HepG2 (cell line): Measurements from ENCODE around the gene PYCARD. TPM values are rescaled to one million over a fixed set of nuclear protein-coding genes. Genes with fewer than 3 reads are reported as not detected.

Source experiments
- FOXA1 ChIP-seq, 2 experiments: fragments of 450-650 bp in 1 of 2; sonication (generic) in 1 of 2; formaldehyde crosslinking in 1 of 2; IDR thresholded peaks; 2 replicates each; pipeline versions ENCODE4 v1.4.0 to v1.6.1; 2016 to 2020; ENCODE audit warnings: missing genetic modification reagents in 1 of 2
- FOXM1 ChIP-seq: sonication (generic); formaldehyde crosslinking; IDR thresholded peaks from 2 replicates; pipeline ENCODE4 v1.5.0; 2020; ENCODE audit warnings: missing genetic modification reagents
- GATAD1 ChIP-seq: IDR thresholded peaks from 2 replicates; pipeline ENCODE4 v1.6.1; 2016; ENCODE audit warnings: missing genetic modification reagents, missing compliant biosample characterization
- HMG20A ChIP-seq: IDR thresholded peaks from 2 replicates; pipeline ENCODE4 v1.6.1; 2016; ENCODE audit warnings: borderline replicate concordance
- IKZF1 ChIP-seq: fragments of 450-650 bp; IDR thresholded peaks from 2 replicates; pipeline ENCODE4 v1.7.1; 2016
- LRRFIP1 ChIP-seq: sonication (generic); formaldehyde crosslinking; conservative IDR thresholded peaks from 2 replicates; pipeline ENCODE4 v1.4.0; 2020; ENCODE audit warnings: missing genetic modification reagents
- NR0B2 ChIP-seq: sonication (generic); formaldehyde crosslinking; IDR thresholded peaks from 2 replicates; pipeline ENCODE4 v1.4.0; 2020; ENCODE audit warnings: mild to moderate bottlenecking, missing genetic modification reagents
- RARG ChIP-seq: sonication (generic); formaldehyde crosslinking; IDR thresholded peaks from 2 replicates; pipeline ENCODE4 v1.4.0; 2020; ENCODE audit warnings: low read depth, mild to moderate bottlenecking, missing genetic modification reagents
- SPEN ChIP-seq: sonication (generic); formaldehyde crosslinking; IDR thresholded peaks from 2 replicates; pipeline ENCODE4 v1.5.1; 2020; ENCODE audit warnings: low read depth, mild to moderate bottlenecking, missing genetic modification reagents
- TCF12 ChIP-seq, 2 experiments: fragments of 450-650 bp in 1 of 2; sonication (generic) in 1 of 2; formaldehyde crosslinking in 1 of 2; IDR thresholded peaks; 2 replicates each; pipeline versions ENCODE4 v1.6.1 to v1.8.0; 2017 to 2022; ENCODE audit warnings: antibody characterized with exemption in 1 of 2, mild to moderate bottlenecking in 1 of 2, missing genetic modification reagents in 1 of 2, moderate library complexity in 1 of 2
- TP53 ChIP-seq: sonication (generic); formaldehyde crosslinking; conservative IDR thresholded peaks from 2 replicates; pipeline ENCODE4 v1.4.0; 2020; ENCODE audit warnings: missing genetic modification reagents
- ZBTB46 ChIP-seq: sonication (generic); formaldehyde crosslinking; IDR thresholded peaks from 2 replicates; pipeline ENCODE4 v1.4.0; 2020; ENCODE audit warnings: mild to moderate bottlenecking, missing genetic modification reagents, borderline replicate concordance
- ZBTB7B ChIP-seq: sonication (generic); formaldehyde crosslinking; IDR thresholded peaks from 2 replicates; pipeline ENCODE4 v1.4.0; 2020; ENCODE audit warnings: missing genetic modification reagents
- ZNF264 ChIP-seq: sonication (generic); formaldehyde crosslinking; IDR thresholded peaks from 2 replicates; pipeline ENCODE4 v1.4.0; 2020; ENCODE audit warnings: missing genetic modification reagents
- ZNF292 ChIP-seq: sonication (generic); formaldehyde crosslinking; IDR thresholded peaks from 2 replicates; pipeline ENCODE4 v1.8.1; 2022; ENCODE audit warnings: mild to moderate bottlenecking, low read depth, missing genetic modification reagents, borderline replicate concordance
- ZNF337 ChIP-seq: sonication (generic); formaldehyde crosslinking; IDR thresholded peaks from 2 replicates; pipeline ENCODE4 v1.5.1; 2020; ENCODE audit warnings: missing genetic modification reagents, low read depth, mild to moderate bottlenecking, borderline replicate concordance
- ZNF460 ChIP-seq: sonication (generic); formaldehyde crosslinking; IDR thresholded peaks from 2 replicates; pipeline ENCODE4 v1.5.1; 2020; ENCODE audit warnings: missing genetic modification reagents, mild to moderate bottlenecking, borderline replicate concordance
- ZNF574 ChIP-seq: sonication (generic); formaldehyde crosslinking; IDR thresholded peaks from 2 replicates; pipeline ENCODE4 v1.4.0; 2020; ENCODE audit warnings: missing genetic modification reagents
- ZNF614 ChIP-seq: IDR thresholded peaks from 2 replicates; pipeline ENCODE4 v1.6.1; 2018; ENCODE audit warnings: missing biosample characterization, missing genetic modification reagents, inconsistent platforms, borderline replicate concordance
- ZNF639 ChIP-seq: conservative IDR thresholded peaks from 2 replicates; pipeline ENCODE4 v1.6.1; 2018; ENCODE audit warnings: missing genetic modification reagents
- ZNF674 ChIP-seq: sonication (generic); formaldehyde crosslinking; IDR thresholded peaks from 2 replicates; pipeline ENCODE4 v1.5.0; 2020; ENCODE audit warnings: low read depth, mild to moderate bottlenecking, missing genetic modification reagents
- ZNF746 ChIP-seq: sonication (generic); formaldehyde crosslinking; IDR thresholded peaks from 2 replicates; pipeline ENCODE4 v1.8.0; 2022; ENCODE audit warnings: mild to moderate bottlenecking, missing genetic modification reagents
- polyA plus RNA-seq, 8 experiments: library from polyadenylated mRNA; depleted of rRNA in 3 of 8; stranded (reverse) in 7 of 8; unstranded in 1 of 8; fragments of >200 nt; fragmentation: Illumina TruSeq in 4 of 8; extraction: Trizol in 4 of 8; gene quantifications; 2 replicates each; pipeline versions ENCODE4 v1.2.1 to v1.2.3, GENCODE V29; 2011 to 2016; ENCODE audit warnings: low read depth in 4 of 8, missing spikeins in 1 of 8, mixed read lengths in 1 of 8; ENCODE audit not compliant: insufficient read depth in 1 of 8
- total RNA-seq, 5 experiments: library from RNA; depleted of rRNA; stranded (reverse); fragments of >200 nt; fragmentation: Illumina TruSeq; extraction: Trizol; gene quantifications; 2 replicates each; pipeline ENCODE4 v1.2.3, GENCODE V29; 2016; ENCODE audit warnings: low read depth in 1 of 5

Gene PYCARD
- total and polyA plus RNA-seq, 2 of the 13 experiments (the other 11 are each of a cell fraction or from before 2014, with no cell fraction given), result 4.8 to 9.2 TPM

GRCh38 chr16:31206776-31207175 lies 4.2 kb upstream of the PYCARD start (continued):
- no peak for TF ChIP-seq ZNF337 (CRISPR knock-in tag)
- TF ChIP-seq ZNF292, result no peak
- no peak for TF ChIP-seq FOXM1 (CRISPR knock-in tag)
- TF ChIP-seq ZNF614 (CRISPR knock-in tag), result no peak
- no peak for TF ChIP-seq TCF12 (IDR thresholded peaks at IDR 0.05)
- TF ChIP-seq TCF12 (CRISPR knock-in tag; IDR thresholded peaks at IDR 0.05), result no peak
- TF ChIP-seq SPEN (CRISPR knock-in tag), result no peak
- TF ChIP-seq ZBTB46 (CRISPR knock-in tag), result no peak
- TF ChIP-seq NR0B2 (CRISPR knock-in tag), result 0 out of 2 replicates have a peak, but pooled peaks have one; percentile 25
- 0 out of 2 replicates have a peak, but pooled peaks have one; percentile 30 for TF ChIP-seq GATAD1 (CRISPR knock-in tag)
- 0 out of 2 replicates have a peak, but pooled peaks have one; percentile 43 for TF ChIP-seq ZNF746 (CRISPR knock-in tag)
- no peak for TF ChIP-seq IKZF1
- no peak for TF ChIP-seq ZNF264
- TF ChIP-seq ZNF674 (CRISPR knock-in tag), result no peak
- TF ChIP-seq ZNF574 (CRISPR knock-in tag), result no peak
- no peak for TF ChIP-seq ZNF460 (CRISPR knock-in tag)
- TF ChIP-seq ZBTB7B (CRISPR knock-in tag), result 0 out of 2 replicates have a peak, but pooled peaks have one; percentile 25
- peak; percentile 82 for TF ChIP-seq HMG20A (CRISPR knock-in tag)
- no peak for TF ChIP-seq TP53
- TF ChIP-seq ZNF639, result no peak
- TF ChIP-seq RARG, result no peak
- no peak for TF ChIP-seq FOXA1 (IDR thresholded peaks at IDR 0.05)
- no peak for TF ChIP-seq FOXA1 (CRISPR knock-in tag; IDR thresholded peaks at IDR 0.05)
- no peak for TF ChIP-seq LRRFIP1 (CRISPR knock-in tag)
